HEK293T (cell line): ENCODE measurements around the gene CDS2.

Experiments
- CTCF ChIA-PET: fragments of 350-600 bp; formaldehyde crosslinking; extraction: SDS; loops from one replicate; lab custom pipeline; 2021; ENCODE audit warnings: antibody characterized with exemption, inconsistent platforms; lab: Yijun Ruan, JAX
- POLR2A ChIA-PET: fragments of 350-600 bp; formaldehyde crosslinking; extraction: SDS; loops from one replicate; lab custom pipeline; 2020; ENCODE audit warnings: antibody characterized with exemption, inconsistent platforms; lab: Yijun Ruan, JAX
- DNase-seq: peaks from one replicate; pipeline ENCODE4 v3.0.0; 2012; ENCODE audit warnings: mixed read lengths; ENCODE audit errors: extremely low spot score
- ARNT ChIP-seq: fragments of 450-650 bp; IDR thresholded peaks from 2 replicates; pipeline ENCODE4 v1.6.1; 2017; ENCODE audit warnings: mild to moderate bottlenecking
- BHLHE40 ChIP-seq: fragments of 450-650 bp; IDR thresholded peaks from 2 replicates; pipeline ENCODE4 v1.6.1; 2016; ENCODE audit warnings: mild to moderate bottlenecking, moderate library complexity, borderline replicate concordance
- CTBP1 ChIP-seq: fragments of 450-650 bp; IDR thresholded peaks from 2 replicates; pipeline ENCODE4 v1.6.1; 2016; ENCODE audit warnings: borderline replicate concordance
- ELF4 ChIP-seq: fragments of 450-650 bp; IDR thresholded peaks from 2 replicates; pipeline ENCODE4 v1.6.1; 2017; ENCODE audit warnings: antibody characterized with exemption
- FOXA1 ChIP-seq: fragments of 450-650 bp; IDR thresholded peaks from 2 replicates; pipeline ENCODE4 v1.6.1; 2016; ENCODE audit warnings: mild to moderate bottlenecking
- FOXK2 ChIP-seq: fragments of 450-650 bp; IDR thresholded peaks from 2 replicates; pipeline ENCODE4 v1.6.1; 2016; ENCODE audit warnings: mild to moderate bottlenecking
- FOXM1 ChIP-seq: fragments of 450-650 bp; IDR thresholded peaks from 2 replicates; pipeline ENCODE4 v1.6.1; 2017; ENCODE audit warnings: mild to moderate bottlenecking, borderline replicate concordance
- HDGF ChIP-seq: fragments of 450-650 bp; IDR thresholded peaks from 2 replicates; pipeline ENCODE4 v1.6.1; 2017; ENCODE audit warnings: antibody characterized with exemption, borderline replicate concordance
- L3MBTL2 ChIP-seq: fragments of 450-650 bp; conservative IDR thresholded peaks from 2 replicates; pipeline ENCODE4 v1.6.1; 2016; ENCODE audit warnings: mild to moderate bottlenecking
- LEF1 ChIP-seq: fragments of 450-650 bp; IDR thresholded peaks from 2 replicates; pipeline ENCODE4 v1.6.1; 2017; ENCODE audit warnings: mild to moderate bottlenecking, borderline replicate concordance
- NFRKB ChIP-seq: fragments of 450-650 bp; IDR thresholded peaks from 2 replicates; pipeline ENCODE4 v1.6.1; 2016; ENCODE audit warnings: mild to moderate bottlenecking, moderate library complexity
- SP1 ChIP-seq: fragments of 450-650 bp; IDR thresholded peaks from 2 replicates; pipeline ENCODE4 v1.6.1; 2017
- SUZ12 ChIP-seq: fragments of 450-650 bp; IDR thresholded peaks from 2 replicates; pipeline ENCODE4 v1.6.1; 2016; ENCODE audit warnings: mild to moderate bottlenecking
- TARDBP ChIP-seq: fragments of 450-650 bp; IDR thresholded peaks from 2 replicates; pipeline ENCODE4 v1.6.1; 2016
- ZNF384 ChIP-seq: fragments of 450-650 bp; IDR thresholded peaks from 2 replicates; pipeline ENCODE4 v1.6.1; 2016
- TF ChIP-seq, protein P1 (sequence below): fragments of 450-650 bp; IDR thresholded peaks from 2 replicates; pipeline ENCODE4 v1.6.1; 2016

The CDS2 gene

DNA sequence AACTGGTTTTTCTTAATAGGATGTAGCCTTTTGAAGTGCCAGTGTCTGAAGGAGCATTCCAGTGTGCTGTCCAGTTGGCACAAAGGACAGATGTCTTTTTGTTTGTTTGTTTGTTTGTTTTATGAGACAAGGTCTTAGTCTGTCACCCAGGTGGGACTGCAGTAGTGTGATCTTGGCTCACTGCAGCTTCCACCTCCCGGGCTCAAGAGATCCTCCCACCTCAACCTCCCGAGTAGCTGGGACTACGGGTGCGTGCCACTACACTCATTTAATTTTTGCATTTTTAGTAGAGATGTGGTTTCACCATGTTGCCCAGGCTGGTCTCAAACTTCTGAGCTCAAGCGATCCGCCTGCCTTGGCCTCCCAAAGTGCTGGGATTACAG, 27.7 kb downstream of the CDS2 start:
- TF ChIP-seq ELF4 = no peak
- no peak for TF ChIP-seq ZNF384
- no peak for TF ChIP-seq SUZ12
- TF ChIP-seq HDGF = no peak
- TF ChIP-seq FOXM1 = no peak
- no peak for TF ChIP-seq LEF1
- no peak for TF ChIP-seq FOXK2
- TF ChIP-seq SP1 = no peak
- TF ChIP-seq ARNT = no peak
- TF ChIP-seq, protein P1, sequence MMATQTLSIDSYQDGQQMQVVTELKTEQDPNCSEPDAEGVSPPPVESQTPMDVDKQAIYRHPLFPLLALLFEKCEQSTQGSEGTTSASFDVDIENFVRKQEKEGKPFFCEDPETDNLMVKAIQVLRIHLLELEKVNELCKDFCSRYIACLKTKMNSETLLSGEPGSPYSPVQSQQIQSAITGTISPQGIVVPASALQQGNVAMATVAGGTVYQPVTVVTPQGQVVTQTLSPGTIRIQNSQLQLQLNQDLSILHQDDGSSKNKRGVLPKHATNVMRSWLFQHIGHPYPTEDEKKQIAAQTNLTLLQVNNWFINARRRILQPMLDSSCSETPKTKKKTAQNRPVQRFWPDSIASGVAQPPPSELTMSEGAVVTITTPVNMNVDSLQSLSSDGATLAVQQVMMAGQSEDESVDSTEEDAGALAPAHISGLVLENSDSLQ = no peak
- TF ChIP-seq FOXA1 = no peak
- no peak for TF ChIP-seq NFRKB
- no peak for TF ChIP-seq L3MBTL2
- TF ChIP-seq TARDBP = no peak
- TF ChIP-seq BHLHE40 = no peak
- TF ChIP-seq CTBP1 = no peak
- no peak for DNase-seq
- ChIA-PET CTCF (no interaction called here), POLR2A (interaction anchor here (1.1 to 2.1 kb wide), 2 partner anchors 28 to 35 kb away, joined by 5 to 7 read pairs; partner anchors contain the start of genes CDS2 and PCNA)

DNA sequence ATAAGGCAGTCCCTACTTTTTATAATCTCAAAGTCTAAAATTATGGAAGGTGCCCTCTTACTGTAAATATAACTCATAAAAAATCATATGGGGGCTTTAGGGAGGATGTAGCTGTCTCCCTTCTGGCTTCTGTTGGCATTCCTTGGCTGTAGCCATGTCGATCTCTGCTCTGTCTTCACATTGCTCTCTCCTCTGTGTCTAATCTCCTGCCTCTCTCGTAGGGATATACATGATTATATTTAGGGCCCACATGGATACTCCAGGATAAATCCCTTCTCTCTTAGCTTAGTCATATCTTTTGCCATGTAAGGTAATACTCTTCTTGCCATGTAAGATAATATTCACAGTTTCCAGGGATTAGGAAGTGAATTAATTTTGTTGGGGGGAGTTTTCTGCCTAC, 28.6 kb downstream of the CDS2 start:
- ChIA-PET POLR2A (interaction anchor here (1.1 kb wide), 1 partner anchor 29 kb away, joined by 5 read pairs; the partner anchor contains the start of gene CDS2), CTCF (no interaction called here)
- no peak for TF ChIP-seq NFRKB
- no peak for TF ChIP-seq FOXM1
- TF ChIP-seq BHLHE40 = no peak
- TF ChIP-seq HDGF = no peak
- TF ChIP-seq SUZ12 = no peak
- no peak for TF ChIP-seq ELF4
- TF ChIP-seq CTBP1 = no peak
- no peak for TF ChIP-seq ARNT
- no peak for TF ChIP-seq FOXK2
- TF ChIP-seq L3MBTL2 = no peak
- no peak for TF ChIP-seq ZNF384
- TF ChIP-seq SP1 = no peak
- DNase-seq = no peak

DNA sequence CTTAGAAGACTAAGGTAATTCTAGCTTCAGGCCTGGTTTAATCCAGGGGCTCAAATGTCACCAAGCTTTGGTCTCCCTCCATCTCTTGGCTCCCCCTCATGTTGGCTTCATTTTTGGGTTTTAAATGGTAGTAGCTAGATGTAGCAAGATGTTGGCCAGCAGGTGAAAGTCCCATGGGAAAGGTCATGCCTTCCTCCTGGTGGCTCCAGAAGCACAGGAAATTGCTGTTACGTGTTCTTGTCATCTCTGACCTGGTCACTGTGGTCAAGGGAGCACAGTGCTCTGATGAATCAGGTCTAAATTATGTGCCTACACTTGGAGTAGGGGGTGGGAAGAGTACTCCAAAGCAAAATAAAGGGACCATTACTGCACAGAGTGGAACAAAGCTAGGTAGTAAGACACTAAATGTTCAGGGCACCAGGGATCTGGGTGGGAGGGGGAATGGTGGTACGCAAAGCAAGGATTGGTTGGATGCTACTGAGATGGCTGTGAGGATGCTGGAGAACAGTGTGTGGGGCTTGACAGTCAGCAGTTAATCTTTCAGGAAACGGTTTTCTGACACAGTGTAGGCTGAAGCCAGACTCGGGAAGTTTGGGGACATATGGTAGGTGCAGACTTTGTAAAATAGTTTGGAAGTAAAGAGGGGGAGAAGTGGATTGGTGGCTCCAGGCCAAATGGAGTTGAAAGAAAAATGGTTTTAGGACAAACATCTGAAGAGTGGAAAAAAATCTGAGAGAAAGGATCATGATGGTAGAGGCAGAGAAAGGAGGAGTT, 30.1 kb downstream of the CDS2 start:
- CTCF ChIA-PET = no interaction called here
- POLR2A ChIA-PET = interaction anchor here (0.8 to 1.0 kb wide), 2 partner anchors 10 to 23 kb away, joined by 3 read pairs; no protein-coding TSS in a partner anchor
- TF ChIP-seq ZNF384 (no peak), BHLHE40 (no peak), FOXK2 (no peak), FOXM1 (no peak), NFRKB (no peak), TARDBP (no peak), ARNT (no peak)
- DNase-seq = no peak

DNA sequence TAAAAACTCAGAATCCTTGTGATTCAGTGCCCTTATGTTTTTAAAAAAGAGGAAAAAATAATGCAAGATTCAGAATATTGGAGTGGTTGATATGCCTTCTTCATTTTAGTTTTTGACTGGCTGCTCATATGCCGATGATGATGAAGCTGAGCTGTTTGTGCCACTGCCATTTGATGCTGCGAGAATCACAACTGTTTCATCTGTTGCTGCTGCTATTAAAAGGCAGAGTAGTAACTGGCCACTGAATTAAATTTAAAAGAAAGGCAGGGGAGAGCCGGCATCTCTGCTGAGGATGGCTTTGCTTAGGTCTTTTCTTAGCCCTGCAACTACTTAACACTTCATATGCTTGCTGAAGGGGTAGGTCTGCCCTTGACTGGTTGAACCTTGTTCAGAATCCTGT, 33.1 kb downstream of the CDS2 start:
- TF ChIP-seq SP1 (no peak), BHLHE40 (no peak)
- CTCF ChIA-PET = no interaction called here
- no peak for DNase-seq
- POLR2A ChIA-PET = no interaction called here

DNA sequence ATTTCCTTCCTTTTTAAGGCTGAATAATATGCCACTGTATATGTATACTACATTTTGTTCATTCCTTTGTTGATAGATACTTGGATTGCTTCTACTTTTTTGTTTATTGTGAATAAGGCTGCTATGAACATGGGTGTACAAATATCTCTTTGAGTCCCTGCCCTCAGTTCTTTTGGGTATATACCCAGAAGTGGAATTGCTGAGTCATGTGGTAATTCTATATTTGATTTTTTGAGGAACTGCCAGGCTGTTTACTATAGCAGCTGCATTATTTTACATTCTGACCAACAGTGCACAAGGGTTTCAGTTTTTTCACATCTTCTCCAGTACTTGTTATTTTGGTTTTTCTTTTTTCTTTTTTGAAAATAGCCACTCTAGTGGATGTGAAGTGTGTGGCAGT, 34.1 kb downstream of the CDS2 start:
- ChIA-PET POLR2A (no interaction called here), CTCF (no interaction called here)
- DNase-seq = no peak
- TF ChIP-seq SP1 (no peak), CTBP1 (no peak), ARNT (no peak), BHLHE40 (no peak), L3MBTL2 (no peak), FOXM1 (no peak), ELF4 (no peak), NFRKB (no peak), FOXA1 (no peak), ZNF384 (no peak), TARDBP (no peak), SUZ12 (no peak), HDGF (no peak), FOXK2 (no peak)
- TF ChIP-seq, protein P1 = no peak

DNA sequence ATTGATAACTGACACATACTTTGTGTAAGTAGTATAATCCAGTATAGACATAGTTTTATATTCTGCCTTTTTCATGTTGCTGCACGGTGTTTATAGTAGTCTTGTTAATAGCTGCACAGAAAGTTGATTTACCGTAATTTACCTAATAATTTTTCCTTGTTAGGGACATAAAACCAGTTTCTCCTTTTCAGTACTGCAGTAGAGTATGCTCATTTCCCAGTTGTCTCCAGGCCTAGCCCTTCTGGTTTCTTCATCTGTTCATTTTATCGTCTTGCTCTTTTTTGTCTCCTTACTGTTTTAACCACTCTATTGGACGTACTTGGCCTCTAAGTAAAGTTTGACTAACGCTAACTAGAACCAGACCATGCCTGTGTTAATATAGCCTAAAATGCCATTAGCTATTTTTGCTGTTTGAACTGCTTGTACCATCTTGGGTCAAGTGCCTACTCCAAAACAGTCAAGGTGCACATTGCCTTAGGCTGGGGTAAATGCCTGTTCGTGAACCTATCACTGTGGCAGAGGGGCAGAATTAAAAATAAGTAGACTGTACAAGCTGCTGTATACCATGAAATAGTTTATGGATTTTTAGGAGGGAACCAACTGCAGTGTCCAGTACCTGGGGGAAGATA, 34.8 kb downstream of the CDS2 start:
- CTCF ChIA-PET = no interaction called here
- no peak for TF ChIP-seq ARNT
- TF ChIP-seq, protein P1 = no peak
- TF ChIP-seq SUZ12 = no peak
- no peak for TF ChIP-seq LEF1
- TF ChIP-seq SP1 = no peak
- TF ChIP-seq ELF4 = no peak
- TF ChIP-seq FOXK2 = no peak
- no peak for TF ChIP-seq BHLHE40
- TF ChIP-seq TARDBP = no peak
- TF ChIP-seq HDGF = no peak
- DNase-seq = no peak
- POLR2A ChIA-PET = no interaction called here
